ENCODE data around the gene COL9A1.

GRCh38 chr6:70282312-70282918 is 20.5 kb downstream of the COL9A1 start:
- no peak for TF ChIP-seq CTCF (IDR thresholded peaks at IDR 0.05)
- TF ChIP-seq POLR2A (IDR thresholded peaks at IDR 0.05): no peak
